ENCODE results near the gene WDR70. TPM values are rescaled to one million over a fixed set of nuclear protein-coding genes. Genes with fewer than 3 reads are reported as not detected.

The WDR70 gene
- total RNA-seq, 3 donors from 2014 or later (not counting 1 experiment from before 2014, with no cell fraction given), result 36.3 to 47.0 (median 41.3) TPM

DNA sequence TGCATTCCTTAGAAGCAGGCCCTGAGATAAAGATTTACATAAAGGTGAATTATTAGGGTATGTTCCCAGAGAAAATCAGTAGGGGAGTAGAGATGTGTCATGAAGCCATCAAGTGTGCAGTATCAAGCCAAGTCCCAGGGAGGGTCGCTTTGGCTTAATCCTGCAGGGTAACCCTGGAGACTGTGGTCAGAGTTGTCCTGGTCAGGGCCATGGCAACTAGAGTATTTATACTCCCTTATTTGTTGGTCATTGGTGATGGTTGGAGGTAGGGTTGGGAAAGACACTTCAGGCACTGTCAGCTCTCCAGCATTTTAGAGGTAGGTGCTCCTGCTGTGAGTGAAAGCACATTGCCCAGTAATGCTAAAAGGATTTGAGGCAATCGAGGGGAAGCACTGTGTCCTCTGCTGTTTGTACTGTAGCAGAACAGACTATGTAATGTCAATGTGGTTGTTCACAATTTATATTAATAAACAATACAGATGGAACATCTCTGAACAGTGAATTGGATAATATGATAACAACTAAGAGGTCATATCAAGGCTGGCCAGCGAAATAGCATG, 351.9 kb downstream of the WDR70 start:
- Histone ChIP-seq H3K4me1 (ENCODE audit: control insufficient read depth, insufficient read depth, low read length) (no peaks in the 10 kb centered on the region), H3K27ac (ENCODE audit: low read length) (no peak overlapping the region), H3K36me3 (ENCODE audit: control insufficient read depth, insufficient read depth, low read length) (peaks cover 30% of the 10 kb centered on the region), H3K27me3 (ENCODE audit: control insufficient read depth, insufficient read depth, low read length) (no peaks in the 10 kb centered on the region), H3K9me3 (ENCODE audit: control insufficient read depth, insufficient read depth, low read length) (no peaks in the 10 kb centered on the region), H3K4me3 (ENCODE audit: low read length) (no peak overlapping the region)
- Mint-ChIP-seq H3K36me3 (peaks cover 14% of the 10 kb centered on the region), H3K4me1 (peaks cover 0 to 5% of the 10 kb centered on the region in 2 donors), H3K4me3 (no peak overlapping the region), H3K27me3 (ENCODE audit: low read depth in 2 of 2) (no peaks in the 10 kb centered on the region), H3K9me3 (no peaks in the 10 kb centered on the region), H3K27ac (no peak overlapping the region)
- WGBS (ENCODE audit: insufficient coverage), result 91% methylated on average over 2 of the region's 3 CpGs
- DNase-seq (no peak), ATAC-seq (no peak)
- no peak for TF ChIP-seq CTCF (IDR thresholded peaks at IDR 0.05)
- intact Hi-C loops (cut with micrococcal nuclease), result no loop called here

DNA sequence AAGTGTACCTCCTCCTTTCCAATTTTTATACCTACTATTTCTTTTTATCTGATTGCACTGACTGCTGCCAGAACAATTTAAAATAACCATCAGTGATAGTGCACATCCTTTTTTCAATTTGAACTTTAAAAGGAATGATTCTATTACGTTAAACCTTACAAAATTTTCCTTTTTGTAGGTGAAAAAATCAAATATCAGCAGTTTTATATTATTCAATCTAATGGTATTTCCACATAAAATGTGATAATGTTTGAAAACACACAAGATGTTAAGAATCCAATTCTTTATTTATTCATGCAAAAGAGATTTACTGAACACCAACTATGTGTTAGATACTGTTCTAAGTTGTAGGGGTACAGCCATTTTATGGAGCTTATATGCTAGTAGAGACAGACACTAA, 355.0 kb downstream of the WDR70 start:
- TF ChIP-seq CTCF (IDR thresholded peaks at IDR 0.05), result no peak
- Mint-ChIP-seq H3K4me1 (peaks cover 18 to 24% of the 10 kb centered on the region in 2 donors), H3K27me3 (ENCODE audit: low read depth in 2 of 2) (no peaks in the 10 kb centered on the region), H3K36me3 (peaks cover 7% of the 10 kb centered on the region), H3K9me3 (no peaks in the 10 kb centered on the region), H3K4me3 (no peak overlapping the region), H3K27ac (no peak overlapping the region)
- ATAC-seq, result no peak
- H3K4me3 ChIP-seq (ENCODE audit: low read length), result no peak overlapping the region
- H3K9me3 ChIP-seq (ENCODE audit: control insufficient read depth, insufficient read depth, low read length), result no peaks in the 10 kb centered on the region
- no peak overlapping the region for H3K27ac ChIP-seq (ENCODE audit: low read length)
- peaks cover 12% of the 10 kb centered on the region for H3K36me3 ChIP-seq (ENCODE audit: control insufficient read depth, insufficient read depth, low read length)
- no peaks in the 10 kb centered on the region for H3K4me1 ChIP-seq (ENCODE audit: control insufficient read depth, insufficient read depth, low read length)
- H3K27me3 ChIP-seq (ENCODE audit: control insufficient read depth, insufficient read depth, low read length), result no peaks in the 10 kb centered on the region
- intact Hi-C loops (cut with micrococcal nuclease), result no loop called here
- DNase-seq, result no peak
- WGBS (ENCODE audit: insufficient coverage), result no CpG with 5 or more reads among the region's 1 CpG

DNA sequence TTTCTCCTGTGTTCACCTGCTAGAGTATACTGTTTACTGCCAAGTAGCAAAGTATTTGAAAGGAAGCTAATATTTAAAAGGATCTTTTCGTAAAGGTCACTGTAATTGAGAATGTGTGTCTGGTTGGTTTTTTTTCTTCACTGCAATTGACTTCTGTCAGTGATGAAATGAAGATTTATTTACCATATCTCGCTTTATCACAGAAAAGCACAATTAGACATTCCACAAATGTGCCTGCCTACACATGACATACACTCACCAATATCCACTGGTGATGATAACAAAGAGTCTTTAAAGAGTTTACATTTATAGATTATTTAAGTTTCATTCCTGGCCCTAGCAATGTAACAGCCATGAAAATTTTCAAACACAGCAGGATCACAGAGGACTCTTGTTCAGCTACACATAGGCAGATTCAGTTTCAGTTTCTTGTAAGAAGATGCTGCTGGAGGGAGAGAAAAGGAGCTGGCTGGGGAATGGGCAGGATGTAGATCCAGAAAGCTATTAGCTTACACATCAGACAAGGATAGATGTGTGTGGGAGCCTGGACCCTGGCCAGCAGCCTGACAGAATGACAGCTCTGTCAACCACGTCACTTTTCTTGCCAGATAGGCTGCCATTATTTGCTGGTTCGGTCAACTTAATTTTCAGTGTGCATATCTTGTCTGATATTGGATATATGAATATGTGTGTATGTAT, 356.7 kb downstream of the WDR70 start:
- WGBS (ENCODE audit: insufficient coverage), result 56% methylated on average over 3 of the region's 4 CpGs
- Mint-ChIP-seq H3K4me1 (peaks cover 19 to 24% of the 10 kb centered on the region in 2 donors), H3K36me3 (peaks cover 7% of the 10 kb centered on the region), H3K4me3 (no peak overlapping the region), H3K9me3 (no peaks in the 10 kb centered on the region), H3K27me3 (ENCODE audit: low read depth in 2 of 2) (no peaks in the 10 kb centered on the region), H3K27ac (no peak overlapping the region)
- ATAC-seq, result no peak
- H3K9me3 ChIP-seq (ENCODE audit: control insufficient read depth, insufficient read depth, low read length), result no peaks in the 10 kb centered on the region
- DNase-seq, result no peak
- H3K4me1 ChIP-seq (ENCODE audit: control insufficient read depth, insufficient read depth, low read length), result no peaks in the 10 kb centered on the region
- intact Hi-C loops (cut with micrococcal nuclease), result no loop called here
- H3K4me3 ChIP-seq (ENCODE audit: low read length), result no peak overlapping the region
- H3K27me3 ChIP-seq (ENCODE audit: control insufficient read depth, insufficient read depth, low read length), result no peaks in the 10 kb centered on the region
- H3K36me3 ChIP-seq (ENCODE audit: control insufficient read depth, insufficient read depth, low read length), result peaks cover 6% of the 10 kb centered on the region
- no peak overlapping the region for H3K27ac ChIP-seq (ENCODE audit: low read length)
- no peak for TF ChIP-seq CTCF (IDR thresholded peaks at IDR 0.05)
